ENCODE results near the gene POLR2B. TPM values are rescaled to one million over a fixed set of nuclear protein-coding genes. Genes with fewer than 3 reads are reported as not detected.

The POLR2B gene
- total and polyA plus RNA-seq, 4 experiments from 2014 or later: 53.6 to 136 (median 98.1) TPM

DNA sequence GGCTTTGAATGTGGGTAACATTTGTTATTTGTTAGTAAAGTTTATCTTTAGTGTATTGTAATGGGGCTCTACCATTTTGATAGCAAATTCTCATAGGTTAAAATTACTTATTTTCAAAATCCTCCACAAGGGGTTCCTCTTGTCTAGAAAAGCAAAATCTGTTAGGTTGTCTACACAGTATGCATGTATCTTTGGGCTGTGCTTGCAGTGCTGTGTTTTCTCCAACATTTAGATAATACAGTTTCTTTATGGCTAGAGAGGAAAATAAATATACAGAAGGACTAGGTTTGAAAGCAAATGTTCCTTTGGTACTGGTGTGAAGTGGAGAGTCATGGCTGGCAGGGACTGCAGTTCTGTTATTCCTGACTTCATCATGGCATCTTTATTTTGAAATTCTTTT is 40.3 kb downstream of the POLR2B start:
- H3K9me3 ChIP-seq (ENCODE audit: control insufficient read depth in 1 of 2, low read length in 2 of 2): no peaks in the 10 kb centered on the region
- H3K27me3 ChIP-seq (ENCODE audit: insufficient read depth, low read length): no peaks in the 10 kb centered on the region
- H3K4me3 ChIP-seq (ENCODE audit: low read length in 2 of 2): no peak overlapping the region
- peaks cover 3 to 8% (median 6%) of the 10 kb centered on the region in 4 donors for H3K4me1 Mint-ChIP-seq
- H3K27me3 Mint-ChIP-seq: no peaks in the 10 kb centered on the region
- peak overlapping the region in 2 of 7 donors; percentile 89 for H3K27ac Mint-ChIP-seq
- ChIA-PET CTCF (ENCODE audit: partially characterized antibody) (no interaction called here), POLR2A (ENCODE audit: partially characterized antibody) (no interaction called here)
- H3K9me3 Mint-ChIP-seq: no peaks in the 10 kb centered on the region
- intact Hi-C loops (cut with micrococcal nuclease): no loop called here
- H3K27ac ChIP-seq (ENCODE audit: low read depth, low read length): no peak overlapping the region
- no peaks in the 10 kb centered on the region for H3K4me1 ChIP-seq (ENCODE audit: insufficient read depth, low read length)
- H3K36me3 Mint-ChIP-seq: peaks cover 73 to 77% of the 10 kb centered on the region in 2 donors
- H3K4me3 Mint-ChIP-seq: no peak overlapping the region
- no peak for DNase-seq
- peaks cover 74% of the 10 kb centered on the region for H3K36me3 ChIP-seq (ENCODE audit: insufficient read depth, low read length)

DNA sequence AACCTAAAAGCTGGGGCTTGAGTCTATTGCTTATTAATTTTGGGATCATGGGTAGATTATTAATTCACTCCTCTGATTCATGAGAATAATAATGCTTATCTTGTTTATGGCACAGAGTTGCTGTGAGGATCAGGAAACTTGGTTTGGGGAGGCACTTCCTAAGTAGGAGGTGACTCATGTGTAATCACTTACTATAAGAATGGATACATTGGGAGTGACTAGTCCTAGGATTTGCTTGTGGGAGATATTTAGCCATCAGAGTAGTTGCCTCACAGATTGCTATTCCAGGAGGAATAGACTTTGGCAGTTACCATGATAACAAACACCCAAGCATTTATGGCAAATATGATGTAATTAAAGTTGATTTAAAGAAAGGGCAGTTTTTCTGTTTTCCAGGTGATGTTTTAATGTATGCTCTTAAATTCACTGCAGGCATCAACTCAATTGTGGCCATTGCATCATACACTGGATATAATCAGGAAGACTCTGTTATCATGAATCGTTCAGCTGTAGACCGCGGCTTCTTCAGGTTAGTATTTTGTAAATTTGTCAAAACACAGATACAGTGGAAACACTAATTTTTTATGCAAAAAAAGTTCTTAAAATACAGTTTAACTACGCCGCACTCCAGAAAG is 41.9 kb downstream of the POLR2B start:
- Mint-ChIP-seq H3K27me3 (no peaks in the 10 kb centered on the region), H3K27ac (peak overlapping the region in 2 of 7 donors; percentile 29 to 57), H3K4me3 (no peak overlapping the region), H3K9me3 (no peaks in the 10 kb centered on the region), H3K36me3 (peaks cover 78 to 82% of the 10 kb centered on the region in 2 donors), H3K4me1 (peaks cover 2 to 8% (median 6%) of the 10 kb centered on the region in 4 donors)
- H3K4me3 ChIP-seq (ENCODE audit: low read length in 2 of 2): no peak overlapping the region
- no peak for DNase-seq
- ChIA-PET CTCF (ENCODE audit: partially characterized antibody) (no interaction called here), POLR2A (ENCODE audit: partially characterized antibody) (no interaction called here)
- no peaks in the 10 kb centered on the region for H3K9me3 ChIP-seq (ENCODE audit: control insufficient read depth in 1 of 2, low read length in 2 of 2)
- H3K36me3 ChIP-seq (ENCODE audit: insufficient read depth, low read length): peaks cover 80% of the 10 kb centered on the region
- H3K27me3 ChIP-seq (ENCODE audit: insufficient read depth, low read length): no peaks in the 10 kb centered on the region
- H3K27ac ChIP-seq (ENCODE audit: low read depth, low read length): no peak overlapping the region
- intact Hi-C loops (cut with micrococcal nuclease): no loop called here
- no peaks in the 10 kb centered on the region for H3K4me1 ChIP-seq (ENCODE audit: insufficient read depth, low read length)

DNA sequence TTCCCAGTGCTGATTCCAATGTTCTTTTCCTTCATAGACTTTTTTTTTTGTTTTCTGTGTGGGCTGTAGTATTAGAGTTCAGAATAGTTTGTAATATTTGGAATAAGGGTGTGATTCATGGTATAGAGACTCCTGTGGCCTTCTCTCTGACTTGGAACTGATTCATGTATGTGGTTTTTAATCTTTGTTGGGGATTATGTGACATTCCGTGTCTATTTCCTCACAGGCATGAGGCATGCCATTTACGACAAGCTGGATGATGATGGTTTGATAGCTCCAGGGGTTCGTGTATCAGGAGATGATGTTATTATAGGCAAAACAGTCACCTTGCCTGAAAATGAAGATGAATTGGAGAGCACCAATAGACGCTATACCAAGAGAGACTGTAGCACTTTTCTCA is 44.4 kb downstream of the POLR2B start:
- H3K4me3 Mint-ChIP-seq: no peak overlapping the region
- Histone ChIP-seq H3K27ac (ENCODE audit: low read depth, low read length) (no peak overlapping the region), H3K27me3 (ENCODE audit: insufficient read depth, low read length) (no peaks in the 10 kb centered on the region), H3K36me3 (ENCODE audit: insufficient read depth, low read length) (peaks cover 72% of the 10 kb centered on the region), H3K4me3 (ENCODE audit: low read length in 2 of 2) (no peak overlapping the region), H3K9me3 (ENCODE audit: control insufficient read depth in 1 of 2, low read length in 2 of 2) (no peaks in the 10 kb centered on the region), H3K4me1 (ENCODE audit: insufficient read depth, low read length) (no peaks in the 10 kb centered on the region)
- CTCF ChIA-PET (ENCODE audit: partially characterized antibody): no interaction called here
- H3K36me3 Mint-ChIP-seq: peaks cover 75 to 86% of the 10 kb centered on the region in 2 donors
- H3K4me1 Mint-ChIP-seq: peaks cover 2 to 5% (median 4%) of the 10 kb centered on the region in 4 donors
- no peaks in the 10 kb centered on the region for H3K27me3 Mint-ChIP-seq
- POLR2A ChIA-PET (ENCODE audit: partially characterized antibody): no interaction called here
- no peaks in the 10 kb centered on the region for H3K9me3 Mint-ChIP-seq
- DNase-seq: no peak
- peak overlapping the region in 1 of 7 donors; percentile 32 for H3K27ac Mint-ChIP-seq
- intact Hi-C loops (cut with micrococcal nuclease): no loop called here

DNA sequence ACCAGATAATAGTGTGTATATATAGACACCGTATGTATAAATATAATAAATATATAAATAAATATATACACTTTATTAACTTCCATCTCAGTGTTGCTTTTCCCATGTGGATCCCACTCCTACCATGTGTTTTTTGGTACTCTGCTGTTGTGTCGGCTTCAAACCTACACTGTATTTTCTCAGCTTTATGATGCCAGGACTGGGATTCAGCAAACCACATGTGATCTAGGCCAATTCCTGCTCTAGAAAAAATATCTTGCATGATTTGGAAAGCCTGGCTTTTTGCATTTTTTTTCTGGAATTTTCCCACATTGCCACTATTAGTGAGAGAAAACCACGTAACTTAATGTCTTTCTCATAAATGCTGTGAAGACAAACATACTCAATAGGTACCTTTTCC is 55.8 kb downstream of the POLR2B start:
- no peak overlapping the region for H3K27ac Mint-ChIP-seq
- Histone ChIP-seq H3K9me3 (ENCODE audit: control insufficient read depth in 1 of 2, low read length in 2 of 2) (no peaks in the 10 kb centered on the region), H3K36me3 (ENCODE audit: insufficient read depth, low read length) (peaks cover 13% of the 10 kb centered on the region), H3K27me3 (ENCODE audit: insufficient read depth, low read length) (no peaks in the 10 kb centered on the region), H3K27ac (ENCODE audit: low read depth, low read length) (no peak overlapping the region), H3K4me1 (ENCODE audit: insufficient read depth, low read length) (no peaks in the 10 kb centered on the region), H3K4me3 (ENCODE audit: low read length in 2 of 2) (no peak overlapping the region)
- intact Hi-C loops (cut with micrococcal nuclease): no loop called here
- ChIA-PET CTCF (ENCODE audit: partially characterized antibody) (interaction anchor here (0.5 to 0.6 kb wide), 2 partner anchors 11 to 909 kb away, joined by 3 read pairs; no protein-coding TSS in a partner anchor), POLR2A (ENCODE audit: partially characterized antibody) (no interaction called here)
- DNase-seq: no peak
- peaks cover 0 to 1% (median 0%) of the 10 kb centered on the region in 4 donors for H3K4me1 Mint-ChIP-seq
- H3K4me3 Mint-ChIP-seq: no peak overlapping the region
- H3K27me3 Mint-ChIP-seq: peaks cover 6% of the 10 kb centered on the region in 2 donors
- peaks cover 14 to 30% of the 10 kb centered on the region in 2 donors for H3K36me3 Mint-ChIP-seq
- H3K9me3 Mint-ChIP-seq: no peaks in the 10 kb centered on the region

DNA sequence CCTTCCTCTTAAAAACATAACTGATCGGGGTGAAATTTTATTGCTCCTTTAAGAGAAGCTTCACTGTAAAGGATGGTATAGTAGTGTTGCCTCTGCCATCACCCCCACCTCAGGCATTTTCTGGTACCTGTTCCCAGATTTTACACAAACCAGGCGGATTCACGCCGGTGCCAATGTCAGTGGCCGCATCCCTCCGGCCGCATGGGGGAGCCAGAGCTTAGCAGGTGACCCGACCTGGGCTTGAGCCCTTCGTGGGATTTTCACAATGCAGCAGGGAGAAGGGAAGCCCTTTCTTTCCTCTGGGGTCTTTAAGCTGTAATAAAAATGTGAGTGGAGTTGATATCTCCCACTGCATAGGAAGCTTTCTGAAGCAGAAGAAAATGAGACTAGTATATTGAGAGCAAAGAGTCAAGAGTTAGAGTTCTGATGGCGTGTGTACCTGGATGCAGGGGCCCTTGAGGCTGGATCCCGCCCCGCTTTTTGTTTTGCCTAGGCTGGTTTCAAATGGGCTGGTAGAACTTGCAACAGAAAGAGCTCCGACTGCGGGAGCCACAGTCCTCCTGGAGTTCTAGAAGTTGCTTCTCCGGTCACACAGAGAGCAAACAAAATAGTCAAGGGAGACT is 59.4 kb downstream of the POLR2B start:
- intact Hi-C loops (cut with micrococcal nuclease): no loop called here
- DNase-seq: no peak
- Histone ChIP-seq H3K9me3 (ENCODE audit: control insufficient read depth in 1 of 2, low read length in 2 of 2) (no peaks in the 10 kb centered on the region), H3K27me3 (ENCODE audit: insufficient read depth, low read length) (no peaks in the 10 kb centered on the region), H3K4me1 (ENCODE audit: insufficient read depth, low read length) (no peaks in the 10 kb centered on the region), H3K36me3 (ENCODE audit: insufficient read depth, low read length) (no peaks in the 10 kb centered on the region), H3K27ac (ENCODE audit: low read depth, low read length) (no peak overlapping the region), H3K4me3 (ENCODE audit: low read length in 2 of 2) (no peak overlapping the region)
- no peak overlapping the region for H3K27ac Mint-ChIP-seq
- peaks cover 0 to under 1% of the 10 kb centered on the region in 2 donors for H3K36me3 Mint-ChIP-seq
- ChIA-PET POLR2A (ENCODE audit: partially characterized antibody) (no interaction called here), CTCF (ENCODE audit: partially characterized antibody) (interaction anchor here (1.3 kb wide), 1 partner anchor 11 kb away, joined by 4 read pairs; no protein-coding TSS in a partner anchor)
- peaks cover 7 to 12% of the 10 kb centered on the region in 2 donors for H3K27me3 Mint-ChIP-seq
- no peaks in the 10 kb centered on the region for H3K9me3 Mint-ChIP-seq
- peaks cover 0 to 1% (median 0%) of the 10 kb centered on the region in 4 donors for H3K4me1 Mint-ChIP-seq
- no peak overlapping the region for H3K4me3 Mint-ChIP-seq

DNA sequence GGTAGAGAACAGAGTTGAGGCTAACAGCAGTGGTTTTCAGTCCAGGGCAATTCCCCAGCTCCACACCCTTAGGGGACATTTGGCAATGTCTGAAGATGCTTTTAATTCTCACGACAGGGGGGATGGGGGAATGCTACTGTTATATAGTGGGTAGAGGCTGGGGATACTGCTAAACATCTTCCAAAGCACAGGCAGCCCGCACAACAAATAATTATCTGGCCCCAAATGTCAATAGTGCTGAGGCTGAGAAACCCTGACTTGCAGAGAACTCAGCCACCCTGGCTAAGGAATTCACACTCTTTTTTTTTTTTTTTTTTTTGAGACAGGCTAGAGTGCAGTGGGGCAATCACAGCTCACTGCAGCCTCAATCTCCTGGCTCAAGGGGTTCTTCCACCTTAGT is 60.6 kb downstream of the POLR2B start:
- H3K4me1 ChIP-seq (ENCODE audit: insufficient read depth, low read length): no peaks in the 10 kb centered on the region
- no peak overlapping the region for H3K4me3 ChIP-seq (ENCODE audit: low read length in 2 of 2)
- no peak overlapping the region for H3K27ac ChIP-seq (ENCODE audit: low read depth, low read length)
- Mint-ChIP-seq H3K27me3 (peaks cover 8 to 13% of the 10 kb centered on the region in 2 donors), H3K36me3 (no peaks in the 10 kb centered on the region), H3K9me3 (no peaks in the 10 kb centered on the region), H3K4me1 (peaks cover 0 to 1% (median 0%) of the 10 kb centered on the region in 4 donors), H3K4me3 (no peak overlapping the region), H3K27ac (no peak overlapping the region)
- DNase-seq: no peak
- no peaks in the 10 kb centered on the region for H3K27me3 ChIP-seq (ENCODE audit: insufficient read depth, low read length)
- H3K36me3 ChIP-seq (ENCODE audit: insufficient read depth, low read length): no peaks in the 10 kb centered on the region
- H3K9me3 ChIP-seq (ENCODE audit: control insufficient read depth in 1 of 2, low read length in 2 of 2): no peaks in the 10 kb centered on the region
- CTCF ChIA-PET (ENCODE audit: partially characterized antibody): no interaction called here
- intact Hi-C loops (cut with micrococcal nuclease): no loop called here
- POLR2A ChIA-PET (ENCODE audit: partially characterized antibody): no interaction called here

DNA sequence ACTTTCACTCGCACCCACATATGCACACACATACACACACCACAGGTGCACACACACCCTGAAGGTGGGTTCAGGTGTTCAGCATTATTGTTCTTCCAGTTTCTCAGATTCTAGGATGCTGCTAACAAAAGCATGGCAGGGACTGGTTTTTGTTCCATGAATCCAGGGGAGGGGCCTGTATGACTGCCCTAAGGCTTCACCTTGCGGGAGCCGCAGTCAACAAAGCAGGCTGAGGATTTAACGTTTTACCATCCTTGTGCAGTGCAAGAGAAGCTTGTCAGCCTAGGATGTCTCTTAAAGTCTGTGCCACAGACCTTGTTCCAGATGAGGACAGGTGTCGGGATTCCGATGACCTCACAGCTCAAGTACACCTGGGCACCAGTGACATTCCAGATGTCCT is 61.8 kb downstream of the POLR2B start:
- no peaks in the 10 kb centered on the region for H3K4me1 ChIP-seq (ENCODE audit: insufficient read depth, low read length)
- H3K4me3 ChIP-seq (ENCODE audit: low read length in 2 of 2): no peak overlapping the region
- POLR2A ChIA-PET (ENCODE audit: partially characterized antibody): no interaction called here
- peaks cover 8 to 15% of the 10 kb centered on the region in 2 donors for H3K27me3 Mint-ChIP-seq
- no peaks in the 10 kb centered on the region for H3K9me3 Mint-ChIP-seq
- no peak overlapping the region for H3K4me3 Mint-ChIP-seq
- CTCF ChIA-PET (ENCODE audit: partially characterized antibody): no interaction called here
- H3K27ac Mint-ChIP-seq: no peak overlapping the region
- no peaks in the 10 kb centered on the region for H3K36me3 Mint-ChIP-seq
- H3K9me3 ChIP-seq (ENCODE audit: control insufficient read depth in 1 of 2, low read length in 2 of 2): no peaks in the 10 kb centered on the region
- no peaks in the 10 kb centered on the region for H3K36me3 ChIP-seq (ENCODE audit: insufficient read depth, low read length)
- DNase-seq: no peak
- intact Hi-C loops (cut with micrococcal nuclease): no loop called here
- H3K27me3 ChIP-seq (ENCODE audit: insufficient read depth, low read length): no peaks in the 10 kb centered on the region
- peaks cover 0 to 1% (median 0%) of the 10 kb centered on the region in 4 donors for H3K4me1 Mint-ChIP-seq
- H3K27ac ChIP-seq (ENCODE audit: low read depth, low read length): no peak overlapping the region
